ENCODE measurements around the gene WTIP.
A peak's percentile ranks its signal among the peaks of the same experiment; 100 is the strongest.

The WTIP gene

GRCh38 chr19:34500656-34501120 is 19.1 kb downstream of the WTIP start:
- H3K4me3 ChIP-seq (ENCODE audit: severe bottlenecking): no peak overlapping the region
- no peaks in the 10 kb centered on the region for H3K9me3 ChIP-seq (ENCODE audit: severe bottlenecking)
- peaks cover 3% of the 10 kb centered on the region; the same call in 1 of the 2 replicates for H3K36me3 ChIP-seq (ENCODE audit: low read depth)
- H3K4me1 ChIP-seq (ENCODE audit: insufficient read depth, poor library complexity, severe bottlenecking): no peaks in the 10 kb centered on the region
- H3K27me3 ChIP-seq (ENCODE audit: insufficient read depth, poor library complexity, severe bottlenecking): no peaks in the 10 kb centered on the region
- H3K27ac ChIP-seq (ENCODE audit: poor library complexity, severe bottlenecking): no peak overlapping the region
- ATAC-seq (ENCODE audit: low read depth): no peak
- TF ChIP-seq, protein P1, sequence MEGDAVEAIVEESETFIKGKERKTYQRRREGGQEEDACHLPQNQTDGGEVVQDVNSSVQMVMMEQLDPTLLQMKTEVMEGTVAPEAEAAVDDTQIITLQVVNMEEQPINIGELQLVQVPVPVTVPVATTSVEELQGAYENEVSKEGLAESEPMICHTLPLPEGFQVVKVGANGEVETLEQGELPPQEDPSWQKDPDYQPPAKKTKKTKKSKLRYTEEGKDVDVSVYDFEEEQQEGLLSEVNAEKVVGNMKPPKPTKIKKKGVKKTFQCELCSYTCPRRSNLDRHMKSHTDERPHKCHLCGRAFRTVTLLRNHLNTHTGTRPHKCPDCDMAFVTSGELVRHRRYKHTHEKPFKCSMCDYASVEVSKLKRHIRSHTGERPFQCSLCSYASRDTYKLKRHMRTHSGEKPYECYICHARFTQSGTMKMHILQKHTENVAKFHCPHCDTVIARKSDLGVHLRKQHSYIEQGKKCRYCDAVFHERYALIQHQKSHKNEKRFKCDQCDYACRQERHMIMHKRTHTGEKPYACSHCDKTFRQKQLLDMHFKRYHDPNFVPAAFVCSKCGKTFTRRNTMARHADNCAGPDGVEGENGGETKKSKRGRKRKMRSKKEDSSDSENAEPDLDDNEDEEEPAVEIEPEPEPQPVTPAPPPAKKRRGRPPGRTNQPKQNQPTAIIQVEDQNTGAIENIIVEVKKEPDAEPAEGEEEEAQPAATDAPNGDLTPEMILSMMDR (IDR thresholded peaks at IDR 0.05; ENCODE audit: poor library complexity, severe bottlenecking): no peak
- no peak for DNase-seq (ENCODE audit: low spot score)

- Histone ChIP-seq H3K9me3 (ENCODE audit: severe bottlenecking) (no peaks in the 10 kb centered on the region), H3K27ac (ENCODE audit: poor library complexity, severe bottlenecking) (no peak overlapping the region), H3K27me3 (ENCODE audit: insufficient read depth, poor library complexity, severe bottlenecking) (no peaks in the 10 kb centered on the region), H3K4me1 (ENCODE audit: insufficient read depth, poor library complexity, severe bottlenecking) (no peaks in the 10 kb centered on the region), H3K36me3 (ENCODE audit: low read depth) (peaks cover 3% of the 10 kb centered on the region; the same call in 1 of the 2 replicates), H3K4me3 (ENCODE audit: severe bottlenecking) (no peak overlapping the region)
- TF ChIP-seq, protein P1 (IDR thresholded peaks at IDR 0.05; ENCODE audit: poor library complexity, severe bottlenecking): peak; percentile 98
- peak; percentile 85 for DNase-seq (ENCODE audit: low spot score)
- ATAC-seq (ENCODE audit: low read depth): peak; percentile 85
Measured at GRCh38 chr19:34501339-34502320, 20.1 kb downstream of the WTIP start.

- no peak for ATAC-seq (ENCODE audit: low read depth)
- no peaks in the 10 kb centered on the region for H3K27me3 ChIP-seq (ENCODE audit: insufficient read depth, poor library complexity, severe bottlenecking)
- no peaks in the 10 kb centered on the region for H3K4me1 ChIP-seq (ENCODE audit: insufficient read depth, poor library complexity, severe bottlenecking)
- DNase-seq (ENCODE audit: low spot score): no peak
- TF ChIP-seq, protein P1 (IDR thresholded peaks at IDR 0.05; ENCODE audit: poor library complexity, severe bottlenecking): no peak
- peaks cover 3% of the 10 kb centered on the region; the same call in 1 of the 2 replicates for H3K36me3 ChIP-seq (ENCODE audit: low read depth)
- no peak overlapping the region for H3K27ac ChIP-seq (ENCODE audit: poor library complexity, severe bottlenecking)
- H3K4me3 ChIP-seq (ENCODE audit: severe bottlenecking): no peak overlapping the region
- H3K9me3 ChIP-seq (ENCODE audit: severe bottlenecking): no peaks in the 10 kb centered on the region
Measured at GRCh38 chr19:34502582-34503411, 21.2 kb downstream of the WTIP start.

DNA sequence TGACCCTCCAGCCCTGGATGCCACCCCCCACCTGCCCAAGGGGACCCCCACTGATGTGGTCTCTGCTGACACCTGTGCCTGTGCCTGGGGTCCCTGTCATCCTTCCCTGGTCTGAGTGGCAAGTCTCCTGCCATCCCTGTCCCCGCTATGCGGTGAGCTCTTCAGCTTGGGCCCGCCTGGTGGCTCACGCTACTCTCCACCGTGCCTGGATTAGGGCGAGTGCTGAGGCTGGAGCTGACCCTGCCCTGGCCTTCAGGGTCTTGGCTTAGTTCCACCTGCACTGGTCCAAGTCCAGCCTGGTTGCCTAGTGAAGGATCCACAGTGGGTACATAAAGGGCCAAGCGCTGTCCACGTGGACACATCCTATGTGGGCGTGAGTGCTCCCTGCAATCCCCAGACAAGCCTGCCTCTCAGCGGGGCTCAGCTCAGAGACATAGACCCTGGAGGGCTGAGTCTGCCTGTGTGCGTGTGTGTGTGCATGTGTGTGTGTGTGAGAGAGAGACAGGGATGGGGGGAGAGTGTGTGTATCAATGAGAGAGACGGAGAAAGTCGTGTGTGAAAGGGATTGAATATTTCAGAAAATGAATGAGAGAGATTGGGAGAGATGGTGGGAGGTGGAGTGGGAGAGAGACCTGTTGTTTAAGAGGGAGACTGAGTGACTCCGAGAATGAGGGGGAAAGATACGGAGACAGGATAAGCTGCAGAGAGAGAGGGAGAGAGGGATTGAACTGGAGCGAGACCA is 22.1 kb downstream of the WTIP start:
- no peaks in the 10 kb centered on the region for H3K27me3 ChIP-seq (ENCODE audit: insufficient read depth, poor library complexity, severe bottlenecking)
- H3K36me3 ChIP-seq (ENCODE audit: low read depth): no peaks in the 10 kb centered on the region
- ATAC-seq (ENCODE audit: low read depth) (no peak), DNase-seq (ENCODE audit: low spot score) (no peak)
- no peak overlapping the region for H3K27ac ChIP-seq (ENCODE audit: poor library complexity, severe bottlenecking)
- TF ChIP-seq, protein P1 (IDR thresholded peaks at IDR 0.05; ENCODE audit: poor library complexity, severe bottlenecking): no peak
- no peaks in the 10 kb centered on the region for H3K9me3 ChIP-seq (ENCODE audit: severe bottlenecking)
- no peaks in the 10 kb centered on the region for H3K4me1 ChIP-seq (ENCODE audit: insufficient read depth, poor library complexity, severe bottlenecking)
- no peak overlapping the region for H3K4me3 ChIP-seq (ENCODE audit: severe bottlenecking)
